Fibroblast of villous mesenchyme (primary cell): ENCODE data around the gene C6orf52. TPM values are rescaled to one million over a fixed set of nuclear protein-coding genes. Genes with fewer than 3 reads are reported as not detected.
A peak's percentile ranks its signal among the peaks of the same experiment; 100 is the strongest.
"Not testable (repeated sequence)": the region's sequence is repeated elsewhere in the genome, so short reads cannot be mapped to it uniquely, and the experiment has no call there.

Source experiments
- DNase-seq: peaks from one replicate; pipeline ENCODE4 v3.0.0-alpha.2; 2010; ENCODE audit warnings: low read depth
- H3K4me3 ChIP-seq: 2 replicates; pipeline ENCODE4 v1.5.1; 2011; ENCODE audit warnings: low read depth, mild to moderate bottlenecking, low read length
- total RNA-seq: library from RNA; depleted of rRNA; stranded (reverse); fragments of >200 nt; gene quantifications from 2 replicates; pipeline ENCODE4 v1.2.3, GENCODE V29; 2012
- TF ChIP-seq, protein P1 (sequence below): IDR thresholded peaks from 2 replicates; pipeline ENCODE4 v1.5.1; 2012; ENCODE audit warnings: low read depth, mild to moderate bottlenecking, low read length; ENCODE audit not compliant: insufficient read depth

Gene C6orf52
- total RNA-seq, 1 donor: not detected

DNA sequence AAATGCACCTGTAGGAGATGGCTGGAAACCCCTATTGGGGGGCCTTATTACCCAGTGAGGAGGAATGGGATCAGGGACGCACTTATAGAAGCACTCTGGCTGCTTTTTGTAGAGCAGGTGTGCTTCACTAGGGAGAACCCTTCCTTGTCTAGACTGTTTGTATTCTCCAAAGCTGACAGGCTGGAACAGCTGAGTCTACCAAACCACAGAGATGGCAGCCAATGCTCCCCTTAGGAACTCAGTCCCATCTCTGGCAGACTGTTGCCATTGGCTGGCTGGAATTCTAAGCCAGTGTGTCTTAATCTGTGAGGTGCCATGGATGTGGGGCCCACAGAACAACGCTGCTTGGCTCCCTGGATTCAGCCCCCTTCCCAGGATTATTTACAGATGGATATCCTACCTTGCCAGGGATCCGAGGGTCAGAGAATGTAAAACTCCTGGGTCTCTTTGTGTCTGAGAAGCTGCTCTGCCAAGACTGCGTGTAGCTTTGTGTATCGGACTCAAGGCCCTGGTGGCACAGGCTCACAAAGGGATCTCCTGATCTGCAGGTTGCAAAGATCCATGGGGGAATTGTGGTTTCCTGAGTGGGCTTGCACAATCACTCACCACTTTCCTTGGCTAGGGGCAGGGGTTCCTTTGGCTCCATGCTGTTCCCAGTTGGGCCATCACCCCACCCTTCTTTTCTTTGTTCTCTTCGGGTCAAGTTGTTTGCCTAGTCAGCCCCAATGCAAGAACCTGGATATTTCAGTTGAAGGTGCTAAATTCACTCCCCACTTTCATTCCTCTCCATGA, 26.1 kb downstream of the C6orf52 start:
- no peak for DNase-seq
- TF ChIP-seq, protein P1, sequence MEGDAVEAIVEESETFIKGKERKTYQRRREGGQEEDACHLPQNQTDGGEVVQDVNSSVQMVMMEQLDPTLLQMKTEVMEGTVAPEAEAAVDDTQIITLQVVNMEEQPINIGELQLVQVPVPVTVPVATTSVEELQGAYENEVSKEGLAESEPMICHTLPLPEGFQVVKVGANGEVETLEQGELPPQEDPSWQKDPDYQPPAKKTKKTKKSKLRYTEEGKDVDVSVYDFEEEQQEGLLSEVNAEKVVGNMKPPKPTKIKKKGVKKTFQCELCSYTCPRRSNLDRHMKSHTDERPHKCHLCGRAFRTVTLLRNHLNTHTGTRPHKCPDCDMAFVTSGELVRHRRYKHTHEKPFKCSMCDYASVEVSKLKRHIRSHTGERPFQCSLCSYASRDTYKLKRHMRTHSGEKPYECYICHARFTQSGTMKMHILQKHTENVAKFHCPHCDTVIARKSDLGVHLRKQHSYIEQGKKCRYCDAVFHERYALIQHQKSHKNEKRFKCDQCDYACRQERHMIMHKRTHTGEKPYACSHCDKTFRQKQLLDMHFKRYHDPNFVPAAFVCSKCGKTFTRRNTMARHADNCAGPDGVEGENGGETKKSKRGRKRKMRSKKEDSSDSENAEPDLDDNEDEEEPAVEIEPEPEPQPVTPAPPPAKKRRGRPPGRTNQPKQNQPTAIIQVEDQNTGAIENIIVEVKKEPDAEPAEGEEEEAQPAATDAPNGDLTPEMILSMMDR: no peak
- H3K4me3 ChIP-seq: no peak overlapping the region

DNA sequence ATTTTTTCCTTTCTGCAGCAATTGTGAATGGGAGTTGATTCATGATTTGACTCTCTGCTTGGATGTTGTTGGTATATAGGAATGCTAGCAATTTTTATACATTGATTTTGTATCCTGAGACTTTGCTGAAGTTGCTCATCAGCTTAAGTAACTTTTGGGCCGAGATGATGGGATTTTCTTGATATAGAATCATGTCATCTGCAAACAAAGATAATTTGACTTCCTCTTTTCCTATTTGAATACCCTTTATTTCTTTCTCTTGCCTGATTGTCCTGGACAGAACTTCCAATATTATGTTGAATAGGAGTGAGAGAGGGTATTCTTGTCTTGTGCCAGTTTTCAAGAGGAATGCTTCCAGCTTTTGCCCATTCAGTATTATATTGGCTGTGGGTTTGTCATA, 28.8 kb downstream of the C6orf52 start:
- H3K4me3 ChIP-seq, DNase-seq: not testable (repeated sequence)

DNA sequence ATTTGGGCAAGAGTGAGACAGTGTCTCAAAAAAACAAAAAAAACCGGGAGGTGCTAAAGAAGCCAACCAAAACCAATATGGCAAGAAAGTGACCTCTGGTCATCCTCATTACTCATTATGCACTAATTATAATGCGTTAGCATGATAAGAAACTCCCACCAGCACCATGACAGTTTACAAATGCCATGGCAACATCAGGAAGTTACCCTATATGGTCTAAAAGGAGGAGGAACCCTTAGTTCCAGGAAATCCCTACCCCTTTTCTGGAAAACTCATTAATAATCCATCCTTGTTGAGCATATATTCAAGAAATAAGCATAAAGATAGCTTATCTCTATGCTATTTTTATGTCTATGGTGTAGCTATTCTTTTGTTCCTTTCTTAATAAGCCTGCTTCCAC, 31.7 kb downstream of the C6orf52 start:
- H3K4me3 ChIP-seq: no peak overlapping the region
- TF ChIP-seq, protein P1: no peak
- DNase-seq: no peak

DNA sequence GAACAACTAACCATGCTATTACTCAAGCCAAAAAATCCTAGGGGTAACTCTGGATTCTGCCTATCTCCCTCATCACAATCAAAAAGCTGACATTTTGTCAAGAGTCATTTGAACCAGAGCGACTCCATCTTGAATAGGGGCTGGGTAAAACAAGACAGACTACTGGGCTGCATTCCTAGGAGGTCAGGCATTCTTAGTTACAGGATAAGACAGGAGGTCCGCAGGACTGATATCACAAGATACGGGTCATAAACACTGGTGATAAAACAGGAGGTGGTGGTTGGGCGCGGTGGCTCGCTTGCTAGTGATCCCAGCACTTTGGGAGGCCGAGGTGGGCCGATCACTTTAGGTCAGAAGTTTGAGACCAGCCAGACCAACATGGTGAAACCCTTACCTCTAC, 32.2 kb downstream of the C6orf52 start:
- H3K4me3 ChIP-seq: no peak overlapping the region
- TF ChIP-seq, protein P1: no peak
- no peak for DNase-seq

DNA sequence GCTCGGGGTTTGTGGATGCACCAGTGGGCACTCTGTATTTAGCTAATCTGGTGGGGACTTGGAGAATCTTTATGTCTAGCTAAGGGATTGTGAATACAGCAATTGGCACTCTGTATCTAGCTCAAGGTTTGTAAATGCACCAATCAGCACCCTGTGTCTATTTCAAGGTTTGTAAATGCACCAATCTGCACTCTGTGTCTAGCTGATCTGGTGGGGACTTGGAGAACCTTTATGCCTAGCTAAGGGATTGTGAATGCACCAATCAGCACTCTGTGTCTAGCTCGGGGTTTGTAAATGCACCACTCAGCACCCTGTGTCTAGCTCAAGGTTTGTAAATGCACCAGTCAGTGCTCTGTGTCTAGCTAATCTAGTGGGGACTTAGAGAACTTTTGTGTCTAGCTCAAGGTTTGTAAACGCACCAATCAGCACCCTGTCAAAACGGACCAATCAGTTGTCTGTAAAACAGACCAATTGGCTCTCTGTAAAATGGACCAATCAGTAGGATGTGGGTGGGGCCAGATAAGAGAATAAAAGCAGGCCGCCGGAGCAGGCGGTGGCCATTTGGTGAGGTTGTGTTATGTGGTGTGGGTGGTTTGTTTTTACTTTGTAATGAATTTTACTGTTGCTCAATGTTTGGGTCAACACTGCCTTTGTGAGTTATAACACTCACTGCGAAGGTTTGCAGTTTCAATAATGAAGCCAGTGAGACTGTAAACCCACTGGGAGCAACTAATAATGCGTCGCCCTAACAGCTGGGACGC, 33.8 kb downstream of the C6orf52 start:
- DNase-seq, H3K4me3 ChIP-seq: not testable (repeated sequence)

DNA sequence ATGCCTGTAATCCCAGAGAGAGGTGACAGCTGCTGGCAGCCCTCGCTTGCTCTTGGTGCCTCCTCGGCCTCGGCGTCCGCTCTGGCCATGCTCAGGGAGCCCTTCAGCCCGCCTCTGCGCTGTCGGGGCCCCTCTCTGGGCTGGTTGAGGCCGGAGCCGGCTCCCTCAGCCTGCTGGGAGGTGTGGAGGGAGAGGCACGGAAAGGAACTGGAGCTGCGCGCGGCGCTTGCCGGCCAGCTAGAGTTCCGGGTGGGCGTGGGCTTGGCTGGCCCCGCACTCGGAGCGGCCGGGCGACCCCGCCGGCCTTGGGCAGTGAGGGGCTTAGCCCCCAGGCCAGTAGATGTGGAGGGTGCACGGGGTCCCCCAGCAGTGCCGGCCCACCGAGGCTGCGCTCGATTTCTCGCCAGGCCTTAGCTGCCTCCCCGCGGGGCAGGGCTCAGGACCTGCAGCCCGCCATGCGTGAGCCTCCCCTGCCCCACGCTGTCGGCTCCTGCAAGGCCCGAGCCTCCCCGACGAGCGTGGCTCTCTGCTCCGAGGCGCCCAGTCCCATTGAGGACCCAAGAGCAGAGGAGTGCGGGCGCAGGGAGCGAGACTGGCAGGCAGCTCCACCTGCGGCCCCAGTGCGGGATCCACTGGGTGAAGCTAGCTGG, 34.6 kb downstream of the C6orf52 start:
- TF ChIP-seq, protein P1: no peak
- DNase-seq: peak; percentile 2
- H3K4me3 ChIP-seq: peak overlapping the region; percentile 60

DNA sequence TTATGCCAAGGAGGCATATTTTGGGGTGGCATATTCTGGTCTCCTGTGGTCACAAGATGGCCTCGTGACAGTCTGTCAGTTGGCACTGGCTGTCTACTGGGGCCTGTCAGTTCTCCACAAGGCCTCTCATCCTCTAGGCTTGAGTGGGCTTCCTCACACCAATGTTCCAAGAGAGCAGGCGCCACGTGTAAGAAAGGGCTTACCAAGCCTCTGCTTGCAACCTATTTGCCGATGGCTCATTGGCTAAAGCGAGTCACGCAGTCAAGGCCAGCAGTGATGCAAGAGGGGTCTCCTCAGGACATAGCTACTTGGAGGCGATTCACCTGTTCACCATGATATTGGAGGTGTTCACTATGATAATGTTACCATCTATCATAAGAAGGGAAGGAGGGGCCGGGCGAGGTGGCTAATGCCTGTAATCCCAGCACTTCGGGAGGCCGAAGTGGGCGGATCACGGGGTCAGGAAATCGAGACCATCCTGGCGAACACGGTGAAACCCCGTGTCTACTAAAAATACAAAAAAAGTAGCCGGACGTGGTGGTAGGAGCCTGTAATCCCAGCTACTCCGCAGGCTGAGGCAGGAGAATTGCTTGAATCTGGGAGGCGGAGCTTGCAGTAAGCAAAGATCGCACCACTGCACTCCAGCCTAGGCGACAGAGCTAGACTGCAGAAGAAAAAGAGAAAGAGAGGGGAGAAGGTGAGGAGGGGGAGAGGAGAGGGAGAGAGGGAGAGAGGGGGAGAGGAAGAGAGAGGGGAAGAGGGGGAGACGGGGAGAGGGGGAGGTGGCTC, 35.3 kb downstream of the C6orf52 start:
- TF ChIP-seq, protein P1: no peak
- H3K4me3 ChIP-seq: peak overlapping the region; percentile 60
- no peak for DNase-seq
